Measurements from ENCODE around the gene PCGF2. TPM values are rescaled to one million over a fixed set of nuclear protein-coding genes. Genes with fewer than 3 reads are reported as not detected.

The PCGF2 gene
- total RNA-seq, 1 experiment from 2014 or later: 3.3 TPM

GRCh38 chr17:38703742-38704605, 44.2 kb downstream of the PCGF2 start:
- peak; percentile 70 for DNase-seq (ENCODE audit: low read depth)

GRCh38 chr17:38702916-38703741, 45.0 kb downstream of the PCGF2 start:
- no peak for DNase-seq (ENCODE audit: low read depth)

- peak; percentile 90 for DNase-seq (ENCODE audit: low read depth)
Measured at GRCh38 chr17:38702166-38702915, 45.8 kb downstream of the PCGF2 start.

GRCh38 chr17:38701504-38702165, 46.5 kb downstream of the PCGF2 start:
- DNase-seq (ENCODE audit: low read depth): peak; percentile 61

GRCh38 chr17:38698760-38699159, 49.4 kb downstream of the PCGF2 start:
- no peak for DNase-seq (ENCODE audit: low read depth)

- no peak for DNase-seq (ENCODE audit: low read depth)
Measured at GRCh38 chr17:38697061-38697820, 50.9 kb downstream of the PCGF2 start.

- no peak for DNase-seq (ENCODE audit: low read depth)
Measured at GRCh38 chr17:38693700-38694329, 54.3 kb downstream of the PCGF2 start.

- no peak for DNase-seq (ENCODE audit: low read depth)
Measured at GRCh38 chr17:38691154-38691553, 57.0 kb downstream of the PCGF2 start.

- no peak for DNase-seq (ENCODE audit: low read depth)
Measured at GRCh38 chr17:38690386-38690785, 57.8 kb downstream of the PCGF2 start.

- DNase-seq (ENCODE audit: low read depth): no peak
Measured at GRCh38 chr17:38687286-38687685, 60.9 kb downstream of the PCGF2 start.

- no peak for DNase-seq (ENCODE audit: low read depth)
Measured at GRCh38 chr17:38685491-38685890, 62.6 kb downstream of the PCGF2 start.

Other genes with a start within 250 kb of the PCGF2 start
- gene SRCIN1, start 142.4 kb downstream of the PCGF2 start, total RNA-seq (2014; rRNA removed; shearing (Covaris generic)): 0.03 and 0.80 TPM in 2 replicates
- 7.0 and 8.2 TPM in 2 replicates for gene EPOP, start 73.4 kb downstream of the PCGF2 start, total RNA-seq (2014; rRNA removed; shearing (Covaris generic))
- gene MLLT6, start 43.1 kb downstream of the PCGF2 start, total RNA-seq (2014; rRNA removed; shearing (Covaris generic)): 12.4 and 12.9 TPM in 2 replicates
- gene CISD3, start 18.0 kb downstream of the PCGF2 start, total RNA-seq (2014; rRNA removed; shearing (Covaris generic)): 0.57 and 3.4 TPM in 2 replicates
- 524 and 545 TPM in 2 replicates for gene PSMB3, start 4.4 kb upstream of the PCGF2 start, total RNA-seq (2014; rRNA removed; shearing (Covaris generic))
- gene PIP4K2B, start 51.2 kb upstream of the PCGF2 start, total RNA-seq (2014; rRNA removed; shearing (Covaris generic)): 16.6 and 22.4 TPM in 2 replicates
- gene CWC25, start 77.0 kb upstream of the PCGF2 start, total RNA-seq (2014; rRNA removed; shearing (Covaris generic)): 9.8 and 17.3 TPM in 2 replicates
- 1,167 and 1,311 TPM in 2 replicates for gene RPL23, start 105.4 kb upstream of the PCGF2 start, total RNA-seq (2014; rRNA removed; shearing (Covaris generic))
- gene LASP1, start 121.7 kb upstream of the PCGF2 start, total RNA-seq (2014; rRNA removed; shearing (Covaris generic)): 71.0 and 77.9 TPM in 2 replicates
- gene FBXO47, start 219.1 kb upstream of the PCGF2 start, total RNA-seq (2014; rRNA removed; shearing (Covaris generic)): not detected in 2 replicates